Duodenal mucosa (tissue), 2 donors: ENCODE measurements around the gene NRXN3.

Source experiments
- H3K27ac ChIP-seq: one replicate; pipeline ENCODE4 v1.7.0; 2013; ENCODE audit warnings: low read depth, low read length
- H3K27me3 ChIP-seq, 2 donors: one replicate each; pipeline ENCODE4 v1.7.0; 2013; ENCODE audit warnings: low read length in 2 of 2, control low read depth in 1 of 2; ENCODE audit not compliant: insufficient read depth in 2 of 2, control insufficient read depth in 1 of 2
- H3K36me3 ChIP-seq, 2 donors: one replicate each; pipeline ENCODE4 v1.7.0; 2013; ENCODE audit warnings: low read length in 2 of 2, control low read depth in 1 of 2; ENCODE audit not compliant: insufficient read depth in 2 of 2, control insufficient read depth in 1 of 2
- H3K4me1 ChIP-seq, 2 donors: one replicate each; pipeline ENCODE4 v1.7.0; 2013; ENCODE audit warnings: low read length in 2 of 2, control low read depth in 1 of 2; ENCODE audit not compliant: insufficient read depth in 2 of 2, control insufficient read depth in 1 of 2
- H3K4me3 ChIP-seq, 2 donors: one replicate each; pipeline ENCODE4 v1.7.0; 2013; ENCODE audit warnings: low read length in 2 of 2, low read depth in 1 of 2
- H3K9ac ChIP-seq, 2 donors: one replicate each; pipeline ENCODE4 v1.7.0; 2013; ENCODE audit warnings: low read length in 2 of 2, low read depth in 1 of 2
- H3K9me3 ChIP-seq, 2 donors: one replicate each; pipeline ENCODE4 v1.7.0; 2013; ENCODE audit warnings: low read length in 2 of 2, control low read depth in 1 of 2; ENCODE audit not compliant: control insufficient read depth in 1 of 2

The NRXN3 gene

GRCh38 chr14:79627058-79627457 lies 1456.9 kb downstream of the NRXN3 start:
- H3K27ac ChIP-seq, result no peak overlapping the region
- no peaks in the 10 kb centered on the region for H3K27me3 ChIP-seq
- H3K4me3 ChIP-seq, result no peak overlapping the region
- H3K9me3 ChIP-seq, result no peaks in the 10 kb centered on the region
- H3K4me1 ChIP-seq, result no peaks in the 10 kb centered on the region
- H3K9ac ChIP-seq, result no peak overlapping the region
- no peaks in the 10 kb centered on the region for H3K36me3 ChIP-seq

GRCh38 chr14:79629411-79630287 lies 1459.5 kb downstream of the NRXN3 start:
- Histone ChIP-seq H3K27ac (no peak overlapping the region), H3K4me3 (no peak overlapping the region), H3K27me3 (no peaks in the 10 kb centered on the region), H3K9me3 (no peaks in the 10 kb centered on the region), H3K4me1 (no peaks in the 10 kb centered on the region), H3K36me3 (no peaks in the 10 kb centered on the region), H3K9ac (no peak overlapping the region)

- no peak overlapping the region for H3K27ac ChIP-seq
- no peaks in the 10 kb centered on the region for H3K36me3 ChIP-seq
- H3K4me3 ChIP-seq, result no peak overlapping the region
- no peaks in the 10 kb centered on the region for H3K4me1 ChIP-seq
- H3K9ac ChIP-seq, result no peak overlapping the region
- no peaks in the 10 kb centered on the region for H3K9me3 ChIP-seq
- H3K27me3 ChIP-seq, result no peaks in the 10 kb centered on the region
Observed at GRCh38 chr14:79630288-79630960, 1460.3 kb downstream of the NRXN3 start.

GRCh38 chr14:79631276-79631675 lies 1461.1 kb downstream of the NRXN3 start:
- Histone ChIP-seq H3K9me3 (no peaks in the 10 kb centered on the region), H3K9ac (no peak overlapping the region), H3K4me1 (no peaks in the 10 kb centered on the region), H3K27ac (no peak overlapping the region), H3K36me3 (no peaks in the 10 kb centered on the region), H3K27me3 (no peaks in the 10 kb centered on the region), H3K4me3 (no peak overlapping the region)

GRCh38 chr14:79638672-79639266 lies 1468.6 kb downstream of the NRXN3 start:
- H3K4me3 ChIP-seq, result no peak overlapping the region
- no peak overlapping the region for H3K27ac ChIP-seq
- no peaks in the 10 kb centered on the region for H3K27me3 ChIP-seq
- H3K36me3 ChIP-seq, result no peaks in the 10 kb centered on the region
- no peaks in the 10 kb centered on the region for H3K4me1 ChIP-seq
- no peaks in the 10 kb centered on the region for H3K9me3 ChIP-seq
- H3K9ac ChIP-seq, result no peak overlapping the region

- Histone ChIP-seq H3K4me1 (no peaks in the 10 kb centered on the region), H3K27ac (no peak overlapping the region), H3K27me3 (no peaks in the 10 kb centered on the region), H3K4me3 (no peak overlapping the region), H3K36me3 (no peaks in the 10 kb centered on the region), H3K9ac (no peak overlapping the region), H3K9me3 (no peaks in the 10 kb centered on the region)
Observed at GRCh38 chr14:79639613-79640012, 1469.4 kb downstream of the NRXN3 start.

- H3K36me3 ChIP-seq, result no peaks in the 10 kb centered on the region
- no peak overlapping the region for H3K27ac ChIP-seq
- no peak overlapping the region for H3K4me3 ChIP-seq
- no peaks in the 10 kb centered on the region for H3K27me3 ChIP-seq
- H3K9ac ChIP-seq, result no peak overlapping the region
- H3K9me3 ChIP-seq, result no peaks in the 10 kb centered on the region
- no peaks in the 10 kb centered on the region for H3K4me1 ChIP-seq
Observed at GRCh38 chr14:79641371-79641770, 1471.2 kb downstream of the NRXN3 start.

GRCh38 chr14:79643132-79643531 lies 1473.0 kb downstream of the NRXN3 start:
- Histone ChIP-seq H3K27ac (no peak overlapping the region), H3K4me3 (no peak overlapping the region), H3K27me3 (no peaks in the 10 kb centered on the region), H3K9me3 (no peaks in the 10 kb centered on the region), H3K4me1 (no peaks in the 10 kb centered on the region), H3K9ac (no peak overlapping the region), H3K36me3 (no peaks in the 10 kb centered on the region)

- Histone ChIP-seq H3K4me3 (no peak overlapping the region), H3K27me3 (no peaks in the 10 kb centered on the region), H3K27ac (no peak overlapping the region), H3K9ac (no peak overlapping the region), H3K36me3 (no peaks in the 10 kb centered on the region), H3K4me1 (no peaks in the 10 kb centered on the region), H3K9me3 (no peaks in the 10 kb centered on the region)
Observed at GRCh38 chr14:79645753-79646362, 1475.7 kb downstream of the NRXN3 start.

- H3K27ac ChIP-seq, result no peak overlapping the region
- no peak overlapping the region for H3K9ac ChIP-seq
- H3K4me1 ChIP-seq, result no peaks in the 10 kb centered on the region
- H3K36me3 ChIP-seq, result no peaks in the 10 kb centered on the region
- no peaks in the 10 kb centered on the region for H3K27me3 ChIP-seq
- H3K9me3 ChIP-seq, result no peaks in the 10 kb centered on the region
- H3K4me3 ChIP-seq, result no peak overlapping the region
Observed at GRCh38 chr14:79649856-79650255, 1479.7 kb downstream of the NRXN3 start.
